CD4-positive, alpha-beta T cell treated with Interleukin-4 for 4 hours (primary cell): ENCODE measurements around the gene IFITM5.
"Not testable (repeated sequence)": the region's sequence is repeated elsewhere in the genome, so short reads cannot be mapped to it uniquely, and the experiment has no call there.

Source experiments
- DNase-seq: peaks from one replicate; pipeline ENCODE4 v3.0.0-alpha.2; 2020

The IFITM5 gene

GRCh38 chr11:299081-299891 is at the start of gene IFITM5:
Gene IFITM5, minus strand, starts transcription at chr11:299526. Its CDS starts 36 bp downstream, at chr11:299490.
- no peak for DNase-seq

DNA sequence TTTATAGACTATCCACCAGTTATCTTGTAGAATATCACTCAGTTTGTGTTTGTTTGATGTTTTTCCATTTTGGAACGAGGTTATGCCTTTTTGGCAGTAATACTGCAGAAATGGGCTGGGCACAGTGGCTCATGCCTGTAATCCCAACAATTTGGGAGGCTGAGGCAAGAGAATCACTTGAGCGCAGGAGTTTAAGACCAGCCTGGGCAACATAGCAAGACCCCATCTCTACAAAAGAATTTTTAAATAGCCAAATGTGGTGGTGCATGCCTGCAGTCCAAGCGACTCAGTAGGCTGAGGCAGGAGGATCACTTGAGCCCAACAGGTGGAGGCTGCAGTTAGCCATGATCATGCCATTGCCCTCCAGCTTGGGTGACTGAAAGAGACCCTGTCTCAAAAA is 47.2 kb upstream of the IFITM5 start:
- DNase-seq, result no peak

GRCh38 chr11:344836-345578 is 45.7 kb upstream of the IFITM5 start:
- DNase-seq, result no peak

DNA sequence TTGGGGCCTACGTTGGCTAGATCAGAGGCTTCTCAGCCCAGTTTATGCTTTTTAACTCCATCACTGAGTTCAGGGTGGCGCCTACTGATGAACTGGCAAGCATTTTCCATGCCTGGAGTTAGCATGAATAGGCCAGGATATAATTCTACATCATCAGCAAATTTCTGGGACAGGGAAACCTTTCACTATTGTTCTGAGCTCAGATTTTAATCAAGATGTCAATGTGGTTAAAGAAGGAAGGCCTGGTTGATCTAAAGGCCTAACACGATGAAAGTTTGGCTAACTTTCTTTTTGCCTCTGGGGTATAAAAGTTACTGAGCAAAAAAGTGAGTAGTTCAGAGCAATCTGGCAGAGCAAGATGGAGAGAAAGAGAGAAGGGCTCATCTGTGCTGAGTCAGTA is 43.0 kb upstream of the IFITM5 start:
- no peak for DNase-seq

DNA sequence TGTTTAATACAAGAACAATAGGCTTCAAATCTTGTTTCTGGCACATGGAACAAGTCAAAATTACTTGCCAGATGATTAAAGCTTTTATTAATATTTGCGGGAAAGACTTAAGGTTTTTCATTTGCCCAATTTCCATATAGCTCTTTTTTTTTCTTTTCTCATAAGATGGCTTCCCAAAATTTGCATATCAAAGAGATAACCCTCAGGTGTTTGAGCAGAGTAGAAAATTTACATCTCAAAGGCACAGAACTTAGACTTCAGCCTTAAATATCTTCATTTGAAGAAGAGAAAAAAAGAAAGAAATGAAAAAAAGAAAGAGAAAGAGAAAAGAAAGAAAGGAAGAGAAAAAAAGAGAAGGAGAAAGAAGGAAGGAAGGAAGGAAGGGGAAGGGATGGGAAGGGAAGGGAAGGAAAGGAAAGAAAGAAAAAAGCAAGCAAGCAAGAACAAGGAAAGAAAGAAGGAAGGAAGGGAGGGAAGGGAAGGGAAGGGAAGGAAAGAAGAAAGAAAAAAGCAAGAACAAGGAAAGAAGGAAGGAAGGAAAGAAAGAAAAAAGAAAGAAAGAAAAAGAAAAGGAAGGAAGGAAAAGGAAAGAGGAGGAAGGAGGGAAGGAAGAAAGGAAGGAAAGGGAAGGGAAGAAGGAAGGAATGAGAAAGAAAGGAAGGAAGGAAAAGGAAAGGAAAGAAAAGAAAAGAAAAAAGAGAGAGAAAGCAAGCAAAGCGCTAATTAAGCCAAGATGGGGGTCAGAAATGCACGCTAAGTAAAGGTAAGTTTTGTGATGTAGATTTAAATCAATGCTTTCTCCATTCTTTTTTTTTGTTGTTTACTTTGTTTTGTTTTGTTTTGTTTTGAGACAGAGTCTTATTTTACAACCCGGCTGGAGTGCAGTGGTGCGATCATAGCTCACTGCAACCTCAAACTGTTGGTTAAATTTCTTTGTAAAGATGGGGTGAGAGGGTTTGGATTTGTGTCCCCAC is 41.5 kb upstream of the IFITM5 start:
- DNase-seq, result no peak

DNA sequence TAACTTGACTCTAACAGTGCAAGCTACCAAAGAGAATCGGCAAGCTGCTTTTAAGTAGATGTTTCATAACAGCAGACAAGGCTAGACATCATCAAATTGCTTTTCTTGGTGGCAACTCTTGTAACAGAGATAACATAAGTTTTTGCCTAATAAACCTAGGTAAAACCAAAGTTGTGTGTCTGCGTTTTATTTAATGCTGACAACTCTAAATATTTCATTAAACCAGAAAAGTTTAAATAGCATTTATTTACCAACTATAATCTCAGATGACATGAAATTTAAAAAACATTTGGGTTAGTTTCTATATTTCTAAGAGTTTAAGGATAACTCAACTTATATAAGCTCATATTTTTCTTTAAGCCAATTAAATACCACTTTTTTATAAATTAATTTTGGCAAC is 40.6 kb upstream of the IFITM5 start:
- DNase-seq, result no peak

DNA sequence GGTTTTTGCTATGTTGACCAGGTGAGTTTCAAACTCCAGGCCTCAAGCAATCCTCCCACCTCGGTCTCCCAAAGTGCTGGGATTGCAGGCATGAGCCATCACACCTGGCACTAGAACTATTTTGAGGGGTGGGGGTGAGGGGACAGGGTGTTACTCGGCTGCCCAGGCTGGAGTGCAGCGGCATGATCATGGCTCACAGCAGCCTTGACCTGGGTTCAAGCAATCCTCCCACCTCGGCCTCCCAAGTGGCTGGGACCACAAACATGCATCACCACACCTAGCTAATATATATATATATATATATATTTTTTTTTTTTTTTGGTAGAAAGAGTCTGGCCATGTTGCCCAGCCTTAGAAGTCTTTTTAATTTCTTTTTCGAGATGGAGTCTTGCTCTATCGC is 38.4 kb upstream of the IFITM5 start:
- DNase-seq, result no peak

DNA sequence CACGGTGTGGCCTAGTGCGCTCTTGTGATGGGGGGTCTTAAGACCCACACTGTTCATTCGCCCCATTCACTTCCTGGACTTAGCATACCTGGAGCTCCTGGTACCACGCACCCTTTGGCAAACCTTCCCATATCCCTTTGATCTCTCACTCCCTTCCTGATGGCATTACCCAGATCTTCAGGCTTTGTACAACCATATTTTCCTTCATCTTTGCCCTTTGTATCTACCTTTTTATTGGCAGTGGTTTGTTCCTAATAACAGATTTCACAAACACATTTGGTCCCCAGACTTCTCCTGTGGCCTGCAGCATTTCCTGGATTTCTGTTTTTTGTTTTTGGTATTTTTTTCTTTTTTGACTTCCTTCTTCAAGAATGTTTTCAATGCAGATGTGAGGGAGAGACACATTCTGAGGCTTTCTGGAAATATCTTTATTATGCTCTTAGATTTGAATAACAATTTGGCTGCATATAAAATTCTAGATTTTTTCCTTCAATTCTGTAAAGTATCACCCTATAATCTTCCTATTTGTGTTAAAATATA is 37.4 kb upstream of the IFITM5 start:
- no peak for DNase-seq

GRCh38 chr11:335779-336658 is 36.7 kb upstream of the IFITM5 start:
- DNase-seq, result no peak

DNA sequence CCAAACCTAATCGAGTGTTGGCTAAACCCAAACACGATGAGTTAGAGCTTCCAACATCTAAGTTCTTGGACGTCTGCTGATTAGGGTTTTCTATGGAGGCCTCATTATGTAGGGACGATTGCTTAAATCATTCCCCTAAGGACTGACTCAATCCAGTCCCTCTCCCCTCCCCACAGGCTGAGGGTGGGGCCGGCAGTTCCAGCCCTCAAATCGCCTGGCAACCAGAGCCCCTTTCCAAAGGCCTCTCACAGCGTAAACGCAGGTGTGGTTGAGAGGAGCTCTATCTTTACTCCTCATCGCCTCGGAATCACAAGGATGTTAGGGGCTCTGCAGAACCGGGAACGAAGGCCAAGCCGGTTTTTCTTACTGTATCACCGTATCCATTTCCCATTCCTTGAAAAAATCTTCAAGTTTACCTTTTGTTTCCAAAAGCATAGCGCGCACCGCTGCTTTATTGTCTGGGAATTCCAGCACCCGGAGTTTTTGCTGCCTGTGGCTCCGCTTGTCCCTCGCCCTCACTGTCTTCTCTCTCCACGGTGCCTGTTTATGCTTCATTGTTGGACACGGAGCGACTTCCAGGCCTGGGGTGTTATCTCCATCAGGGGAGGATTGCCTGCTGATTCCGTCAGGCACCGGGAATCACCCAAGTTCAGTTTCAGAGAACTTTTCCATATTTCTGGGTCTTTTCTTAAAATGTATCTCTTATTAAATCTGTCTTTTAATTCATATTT is 35.1 kb upstream of the IFITM5 start:
- DNase-seq, result no peak

DNA sequence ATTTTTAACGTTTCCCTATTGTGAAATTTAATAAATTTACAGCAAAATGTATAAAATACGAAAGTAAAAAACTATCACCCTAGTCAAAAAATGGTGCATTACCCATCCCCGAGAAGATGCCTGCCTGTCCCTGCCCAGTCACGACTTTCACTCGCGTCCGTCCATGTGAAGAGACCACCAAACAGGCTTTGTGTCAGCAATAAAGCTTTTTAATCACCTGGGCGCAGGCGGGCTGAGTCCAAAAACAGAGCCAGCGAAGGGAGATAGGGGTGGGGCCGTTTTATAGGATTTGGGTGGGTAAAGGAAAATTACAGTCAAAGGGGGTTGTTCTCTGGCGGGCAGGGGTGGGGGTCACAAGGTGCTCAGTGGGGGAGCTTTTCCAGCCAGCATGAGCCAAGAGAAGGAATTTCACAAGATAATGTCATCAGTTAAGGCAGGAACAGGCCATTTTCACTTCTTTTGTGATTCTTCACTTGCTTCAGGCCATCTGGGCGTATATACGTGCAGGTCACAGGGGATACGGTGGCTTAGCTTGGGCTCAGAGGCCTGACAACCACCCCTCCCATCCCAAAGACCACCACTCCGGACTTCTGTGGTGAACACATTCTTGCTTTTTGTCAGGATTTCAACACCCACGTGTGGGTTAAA is 34.4 kb upstream of the IFITM5 start:
- not testable (repeated sequence) for DNase-seq

- DNase-seq, result no peak
These were observed 33.5 kb upstream of the IFITM5 start for GRCh38 chr11:332651-333480.

GRCh38 chr11:331358-332060 is 32.2 kb upstream of the IFITM5 start:
- DNase-seq, result no peak

DNA sequence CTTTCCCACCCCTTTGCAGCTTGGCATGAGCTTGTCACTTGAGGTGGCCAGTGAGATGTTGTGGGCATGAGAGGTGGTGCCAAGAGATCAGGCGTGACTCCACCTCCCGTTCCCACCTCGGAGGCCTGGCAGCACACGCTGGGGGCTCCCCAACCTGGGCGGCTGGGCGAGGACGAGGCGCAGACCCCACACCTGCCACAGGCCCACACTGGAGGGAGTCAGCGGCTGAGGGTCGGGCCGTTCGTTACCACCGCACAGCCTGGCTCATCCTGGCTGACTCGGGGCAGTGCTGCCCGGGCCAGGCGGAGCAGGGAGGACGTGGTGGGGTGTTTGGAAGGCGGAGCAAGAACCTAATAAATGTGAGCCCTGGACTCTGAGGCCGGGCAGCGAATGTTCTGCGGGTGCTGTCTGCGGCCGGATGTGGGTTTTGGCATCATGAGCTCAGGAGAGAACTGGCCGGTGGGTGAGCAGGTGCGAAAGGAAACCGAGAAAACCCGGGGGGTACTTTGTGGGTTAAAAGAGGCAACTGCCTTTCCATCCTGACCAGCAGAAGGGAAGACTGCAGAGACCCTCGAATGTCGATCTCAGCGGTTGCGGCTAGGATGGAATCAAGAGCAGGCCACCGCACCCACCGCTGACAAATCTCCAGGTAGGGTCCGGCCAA is 31.5 kb upstream of the IFITM5 start:
- no peak for DNase-seq

GRCh38 chr11:330307-330693 is 31.0 kb upstream of the IFITM5 start:
- DNase-seq, result no peak

DNA sequence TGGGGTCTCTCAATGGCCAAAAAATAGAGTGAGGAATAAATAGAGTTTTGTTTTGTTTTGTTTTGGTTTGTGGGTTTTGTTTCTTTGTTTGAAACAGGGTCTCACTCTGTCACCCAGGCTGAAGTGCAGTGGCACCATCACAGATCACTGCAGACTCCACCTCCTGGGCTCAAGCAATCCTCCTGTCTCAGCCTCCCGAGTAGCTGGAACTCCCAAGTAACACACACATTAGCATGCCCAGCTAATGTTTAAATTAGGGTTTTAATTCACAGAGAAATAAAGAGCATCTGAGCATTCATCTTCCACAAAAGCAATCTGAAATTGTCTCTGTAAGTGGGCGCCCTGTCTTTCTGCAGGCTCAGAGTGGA is 30.5 kb upstream of the IFITM5 start:
- no peak for DNase-seq

DNA sequence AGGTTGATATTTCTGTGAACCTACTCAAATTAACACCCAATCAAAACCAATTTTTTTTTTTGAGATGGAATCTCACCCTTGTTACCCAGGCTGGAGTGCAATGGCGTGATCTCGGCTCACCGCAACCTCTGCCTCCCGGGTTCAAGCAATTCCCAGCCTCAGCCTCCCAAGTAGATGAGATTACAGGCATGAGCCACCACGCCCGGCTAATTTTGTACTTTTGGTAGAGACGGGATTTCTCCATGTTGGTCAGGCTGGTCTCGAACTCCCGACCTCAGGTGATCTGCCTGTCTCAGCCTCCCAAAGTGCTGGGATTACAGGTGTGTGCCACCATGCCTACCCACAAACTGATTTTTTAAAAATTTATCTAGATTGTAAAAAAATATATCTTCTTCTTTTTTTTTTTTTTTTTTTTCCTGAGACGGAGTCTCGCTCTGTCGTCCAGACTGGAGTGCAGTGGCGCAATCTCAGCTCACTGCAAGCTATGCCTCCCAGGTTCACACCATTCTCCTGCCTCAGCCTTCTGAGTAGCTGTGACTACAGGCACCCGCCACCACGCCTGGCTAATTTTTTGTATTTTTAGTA is 29.3 kb upstream of the IFITM5 start:
- DNase-seq, result not testable (repeated sequence)

GRCh38 chr11:328012-328411 is 28.7 kb upstream of the IFITM5 start:
- no peak for DNase-seq
